ENCODE measurements around the gene CCNYL1. TPM values are rescaled to one million over a fixed set of nuclear protein-coding genes. Genes with fewer than 3 reads are reported as not detected.
"Not testable (repeated sequence)": the region's sequence is repeated elsewhere in the genome, so short reads cannot be mapped to it uniquely, and the experiment has no call there.

CCNYL1 gene
- total and polyA plus RNA-seq, 5 donors from 2014 or later: 0.81 to 13.1 (median 1.1) TPM

GRCh38 chr2:207719008-207719407, 7.6 kb downstream of the CCNYL1 start:
- Histone ChIP-seq H3K9me3 (ENCODE audit: control insufficient read depth in 2 of 2, low read length in 2 of 2) (no peaks in the 10 kb centered on the region), H3K36me3 (ENCODE audit: control insufficient read depth, insufficient read depth, low read length) (no peaks in the 10 kb centered on the region), H3K4me1 (ENCODE audit: control insufficient read depth, insufficient read depth, low read length, poor library complexity, severe bottlenecking) (peaks cover under 1% of the 10 kb centered on the region), H3K27ac (ENCODE audit: insufficient read depth, low read length, poor library complexity, severe bottlenecking) (no peak overlapping the region), H3K4me3 (ENCODE audit: low read depth, low read length) (no peak overlapping the region), H3K27me3 (ENCODE audit: control insufficient read depth, insufficient read depth, low read length) (no peaks in the 10 kb centered on the region)
- H3K36me3 Mint-ChIP-seq: peaks cover 6% of the 10 kb centered on the region
- H3K27me3 Mint-ChIP-seq: no peaks in the 10 kb centered on the region
- H3K4me1 Mint-ChIP-seq: peaks cover 9 to 51% (median 34%) of the 10 kb centered on the region in 4 donors
- H3K9me3 Mint-ChIP-seq: no peaks in the 10 kb centered on the region
- DNase-seq (no peak), ATAC-seq (ENCODE audit: low read depth in 2 of 2) (no peak)
- H3K27ac Mint-ChIP-seq: no peak overlapping the region
- H3K4me3 Mint-ChIP-seq: no peak overlapping the region

GRCh38 chr2:207719655-207720054, 8.2 kb downstream of the CCNYL1 start:
- not testable (repeated sequence) for H3K4me3 ChIP-seq (ENCODE audit: low read depth, low read length); H3K4me3 Mint-ChIP-seq; H3K27ac Mint-ChIP-seq; H3K36me3 Mint-ChIP-seq; H3K27ac ChIP-seq (ENCODE audit: insufficient read depth, low read length, poor library complexity, severe bottlenecking); H3K27me3 Mint-ChIP-seq; H3K27me3 ChIP-seq (ENCODE audit: control insufficient read depth, insufficient read depth, low read length); H3K36me3 ChIP-seq (ENCODE audit: control insufficient read depth, insufficient read depth, low read length); H3K9me3 Mint-ChIP-seq; ATAC-seq (ENCODE audit: low read depth in 2 of 2); H3K4me1 ChIP-seq (ENCODE audit: control insufficient read depth, insufficient read depth, low read length, poor library complexity, severe bottlenecking); H3K9me3 ChIP-seq (ENCODE audit: control insufficient read depth in 2 of 2, low read length in 2 of 2); DNase-seq
- H3K4me1 Mint-ChIP-seq: peaks cover 15 to 49% (median 36%) of the 10 kb centered on the region in 4 donors

DNA sequence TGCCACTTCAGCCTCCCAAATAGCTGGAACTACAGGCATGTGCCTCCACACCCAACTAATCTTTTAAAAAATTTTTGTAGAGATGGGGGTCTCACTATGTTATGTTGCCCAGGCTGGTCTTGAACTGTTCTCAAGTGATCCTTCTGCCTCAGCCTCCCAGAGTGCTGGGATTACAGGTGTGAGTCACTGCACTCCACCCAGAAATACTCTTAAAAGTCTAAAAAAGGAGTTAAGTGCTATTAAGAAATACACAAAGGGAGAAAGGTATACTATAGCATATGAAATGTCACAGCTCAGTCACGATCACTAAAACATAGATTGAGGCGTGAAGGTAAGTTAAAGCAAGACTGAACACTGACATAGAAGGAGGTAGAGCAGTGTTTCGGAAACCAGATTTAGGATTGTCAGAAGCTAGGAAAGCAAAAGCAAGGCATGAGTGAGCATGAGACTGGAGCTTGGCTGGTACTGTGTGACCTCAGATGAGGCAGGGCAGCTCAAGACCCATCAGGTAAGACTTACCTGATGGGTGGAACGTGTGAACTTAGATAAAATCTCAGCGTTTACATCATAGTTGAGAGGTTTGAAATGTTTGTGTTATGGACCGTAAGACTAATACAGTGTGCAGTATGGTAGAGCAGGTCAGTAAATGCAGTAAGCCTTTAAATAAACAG, 9.2 kb downstream of the CCNYL1 start:
- H3K36me3 Mint-ChIP-seq: peaks cover 6% of the 10 kb centered on the region
- no peak for ATAC-seq (ENCODE audit: low read depth in 2 of 2)
- H3K4me1 Mint-ChIP-seq: peaks cover 15 to 49% (median 37%) of the 10 kb centered on the region in 4 donors

GRCh38 chr2:207722773-207723424, 11.5 kb downstream of the CCNYL1 start:
- Mint-ChIP-seq H3K27ac (peak overlapping the region in 1 of 3 donors; percentile 52), H3K4me1 (peaks cover 23 to 60% (median 47%) of the 10 kb centered on the region in 4 donors), H3K9me3 (no peaks in the 10 kb centered on the region), H3K4me3 (no peak overlapping the region), H3K27me3 (peaks cover 4% of the 10 kb centered on the region), H3K36me3 (no peaks in the 10 kb centered on the region)
- Histone ChIP-seq H3K4me3 (ENCODE audit: low read depth, low read length) (no peak overlapping the region), H3K27me3 (ENCODE audit: control insufficient read depth, insufficient read depth, low read length) (no peaks in the 10 kb centered on the region), H3K36me3 (ENCODE audit: control insufficient read depth, insufficient read depth, low read length) (no peaks in the 10 kb centered on the region), H3K4me1 (ENCODE audit: control insufficient read depth, insufficient read depth, low read length, poor library complexity, severe bottlenecking) (peaks cover 7% of the 10 kb centered on the region), H3K9me3 (ENCODE audit: control insufficient read depth in 2 of 2, low read length in 2 of 2) (no peaks in the 10 kb centered on the region), H3K27ac (ENCODE audit: insufficient read depth, low read length, poor library complexity, severe bottlenecking) (no peak overlapping the region)
- DNase-seq: peak in 1 of 3 donors; percentile 53
- peak in 1 of 2 donors; percentile 37 for ATAC-seq (ENCODE audit: low read depth in 2 of 2)

More for the DNA sequence above, 9.2 kb downstream of the CCNYL1 start:
- Histone ChIP-seq H3K36me3 (ENCODE audit: control insufficient read depth, insufficient read depth, low read length) (no peaks in the 10 kb centered on the region), H3K4me3 (ENCODE audit: low read depth, low read length) (no peak overlapping the region), H3K9me3 (ENCODE audit: control insufficient read depth in 2 of 2, low read length in 2 of 2) (no peaks in the 10 kb centered on the region), H3K27me3 (ENCODE audit: control insufficient read depth, insufficient read depth, low read length) (no peaks in the 10 kb centered on the region), H3K4me1 (ENCODE audit: control insufficient read depth, insufficient read depth, low read length, poor library complexity, severe bottlenecking) (no peaks in the 10 kb centered on the region), H3K27ac (ENCODE audit: insufficient read depth, low read length, poor library complexity, severe bottlenecking) (no peak overlapping the region)
- DNase-seq: no peak
- Mint-ChIP-seq H3K27ac (peak overlapping the region in 1 of 3 donors; percentile 6), H3K27me3 (peaks cover 4% of the 10 kb centered on the region), H3K4me3 (no peak overlapping the region), H3K9me3 (no peaks in the 10 kb centered on the region)

GRCh38 chr2:207723425-207723787, 12.0 kb downstream of the CCNYL1 start:
- H3K27me3 Mint-ChIP-seq; H3K36me3 Mint-ChIP-seq; H3K4me1 ChIP-seq (ENCODE audit: control insufficient read depth, insufficient read depth, low read length, poor library complexity, severe bottlenecking); H3K9me3 Mint-ChIP-seq; ATAC-seq (ENCODE audit: low read depth in 2 of 2); H3K36me3 ChIP-seq (ENCODE audit: control insufficient read depth, insufficient read depth, low read length); H3K9me3 ChIP-seq (ENCODE audit: control insufficient read depth in 2 of 2, low read length in 2 of 2); H3K27me3 ChIP-seq (ENCODE audit: control insufficient read depth, insufficient read depth, low read length); H3K4me3 ChIP-seq (ENCODE audit: low read depth, low read length); H3K4me3 Mint-ChIP-seq; H3K27ac ChIP-seq (ENCODE audit: insufficient read depth, low read length, poor library complexity, severe bottlenecking); DNase-seq: not testable (repeated sequence)
- Mint-ChIP-seq H3K27ac (peak overlapping the region in 1 of 3 donors; percentile 52), H3K4me1 (peaks cover 23 to 60% (median 49%) of the 10 kb centered on the region in 4 donors)

- Histone ChIP-seq H3K27ac (ENCODE audit: insufficient read depth, low read length, poor library complexity, severe bottlenecking) (no peak overlapping the region), H3K36me3 (ENCODE audit: control insufficient read depth, insufficient read depth, low read length) (no peaks in the 10 kb centered on the region), H3K4me3 (ENCODE audit: low read depth, low read length) (no peak overlapping the region), H3K9me3 (ENCODE audit: control insufficient read depth in 2 of 2, low read length in 2 of 2) (no peaks in the 10 kb centered on the region), H3K27me3 (ENCODE audit: control insufficient read depth, insufficient read depth, low read length) (no peaks in the 10 kb centered on the region), H3K4me1 (ENCODE audit: control insufficient read depth, insufficient read depth, low read length, poor library complexity, severe bottlenecking) (peaks cover 7% of the 10 kb centered on the region)
- Mint-ChIP-seq H3K36me3 (no peaks in the 10 kb centered on the region), H3K4me3 (no peak overlapping the region), H3K9me3 (no peaks in the 10 kb centered on the region), H3K27me3 (peaks cover 4% of the 10 kb centered on the region), H3K4me1 (peaks cover 23 to 61% (median 45%) of the 10 kb centered on the region in 4 donors), H3K27ac (no peak overlapping the region)
- ATAC-seq (ENCODE audit: low read depth in 2 of 2): no peak
- DNase-seq: no peak
These were observed 12.7 kb downstream of the CCNYL1 start for GRCh38 chr2:207724113-207724512.

GRCh38 chr2:207725873-207726578, 14.6 kb downstream of the CCNYL1 start:
- Mint-ChIP-seq H3K4me3 (no peak overlapping the region), H3K9me3 (no peaks in the 10 kb centered on the region), H3K27me3 (peaks cover 4% of the 10 kb centered on the region), H3K27ac (peak overlapping the region in 1 of 3 donors; percentile 49), H3K36me3 (peaks cover 11% of the 10 kb centered on the region), H3K4me1 (peaks cover 19 to 60% (median 39%) of the 10 kb centered on the region in 4 donors)
- Histone ChIP-seq H3K27me3 (ENCODE audit: control insufficient read depth, insufficient read depth, low read length) (no peaks in the 10 kb centered on the region), H3K4me3 (ENCODE audit: low read depth, low read length) (no peak overlapping the region), H3K9me3 (ENCODE audit: control insufficient read depth in 2 of 2, low read length in 2 of 2) (no peaks in the 10 kb centered on the region), H3K27ac (ENCODE audit: insufficient read depth, low read length, poor library complexity, severe bottlenecking) (no peak overlapping the region), H3K4me1 (ENCODE audit: control insufficient read depth, insufficient read depth, low read length, poor library complexity, severe bottlenecking) (peaks cover 7% of the 10 kb centered on the region), H3K36me3 (ENCODE audit: control insufficient read depth, insufficient read depth, low read length) (no peaks in the 10 kb centered on the region)
- DNase-seq (peak in 2 of 3 donors; percentile 19 to 44), ATAC-seq (ENCODE audit: low read depth in 2 of 2) (no peak)

All from CD4-positive, CD25-positive, alpha-beta regulatory T cell (primary cell).